SK-N-SH treated with all-trans-retinoic acid at 6 μM for 48 hours (cell line): ENCODE results near the gene TRABD2B.

Experiments used
- ATAC-seq: fragments of 200-7000 bp; cut with Tn5 transposase; 3 replicates; pipeline ENCODE4 v1.9.1; 2020; ENCODE audit warnings: mild to moderate bottlenecking, moderate library complexity
- ARNTL ChIP-seq: fragments of 450-650 bp; formaldehyde crosslinking; IDR thresholded peaks from 2 replicates; pipeline ENCODE4 v1.5.0; 2020; ENCODE audit warnings: low read depth, mild to moderate bottlenecking, moderate library complexity, borderline replicate concordance
- CREB5 ChIP-seq: fragments of 250-450 bp; sonication (Bioruptor Pico); IDR thresholded peaks from 2 replicates; pipeline ENCODE4 v1.5.1; 2020; ENCODE audit warnings: low read depth, mild to moderate bottlenecking, moderate library complexity
- CSDC2 ChIP-seq: fragments of 250-450 bp; sonication (Bioruptor Pico); IDR thresholded peaks from 2 replicates; pipeline ENCODE4 v1.5.0; 2020; ENCODE audit warnings: mild to moderate bottlenecking, moderate library complexity
- ESRRG ChIP-seq: fragments of 250-450 bp; sonication (Bioruptor Pico); IDR thresholded peaks from 2 replicates; pipeline ENCODE4 v1.6.1; 2021; ENCODE audit warnings: mild to moderate bottlenecking
- ISL1 ChIP-seq: fragments of 250-450 bp; sonication (Bioruptor Pico); IDR thresholded peaks from 2 replicates; pipeline ENCODE4 v2.1.2; 2022; ENCODE audit warnings: mild to moderate bottlenecking, moderate library complexity
- OSR1 ChIP-seq: fragments of 250-450 bp; sonication (Bioruptor Pico); IDR thresholded peaks from 2 replicates; pipeline ENCODE4 v1.8.0; 2022; ENCODE audit warnings: moderate library complexity, mild to moderate bottlenecking, inconsistent platforms
- PPARA ChIP-seq: fragments of 250-450 bp; sonication (Bioruptor Pico); IDR thresholded peaks from 2 replicates; pipeline ENCODE4 v1.5.0; 2020; ENCODE audit warnings: mild to moderate bottlenecking, borderline replicate concordance
- RARB ChIP-seq: fragments of 250-450 bp; sonication (Bioruptor Pico); IDR thresholded peaks from 2 replicates; pipeline ENCODE4 v1.8.0; 2021; ENCODE audit warnings: mild to moderate bottlenecking, moderate library complexity
- SNAI2 ChIP-seq: fragments of 250-450 bp; sonication (Bioruptor Pico); IDR thresholded peaks from 2 replicates; pipeline ENCODE4 v1.5.0; 2020; ENCODE audit warnings: mild to moderate bottlenecking, moderate library complexity
- TCF4 ChIP-seq: fragments of 250-450 bp; sonication (Bioruptor Pico); IDR thresholded peaks from 2 replicates; pipeline ENCODE4 v1.8.0; 2021; ENCODE audit warnings: mild to moderate bottlenecking, moderate library complexity, borderline replicate concordance
- TOX ChIP-seq: fragments of 250-450 bp; sonication (Bioruptor Pico); IDR thresholded peaks from 2 replicates; pipeline ENCODE4 v1.8.0; 2021; ENCODE audit warnings: mild to moderate bottlenecking, moderate library complexity, borderline replicate concordance
- TSHZ2 ChIP-seq: fragments of 250-450 bp; sonication (Bioruptor Pico); IDR thresholded peaks from 2 replicates; pipeline ENCODE4 v1.5.0; 2020; ENCODE audit warnings: mild to moderate bottlenecking, moderate library complexity
- ZFP3 ChIP-seq: fragments of 250-450 bp; sonication (Bioruptor Pico); IDR thresholded peaks from 2 replicates; pipeline ENCODE4 v1.5.0; 2020; ENCODE audit warnings: mild to moderate bottlenecking, moderate library complexity
- ZFP30 ChIP-seq: fragments of 450-650 bp; formaldehyde crosslinking; IDR thresholded peaks from 2 replicates; pipeline ENCODE4 v1.5.0; 2022; ENCODE audit warnings: mild to moderate bottlenecking, moderate library complexity
- ZNF565 ChIP-seq: fragments of 450-650 bp; formaldehyde crosslinking; conservative IDR thresholded peaks from 2 replicates; pipeline ENCODE4 v1.5.0; 2020; ENCODE audit warnings: low read depth, mild to moderate bottlenecking, moderate library complexity
- ZNF70 ChIP-seq: fragments of 450-650 bp; formaldehyde crosslinking; IDR thresholded peaks from 2 replicates; pipeline ENCODE4 v1.5.0; 2020; ENCODE audit warnings: mild to moderate bottlenecking, moderate library complexity
- ZNF8 ChIP-seq: fragments of 450-650 bp; formaldehyde crosslinking; IDR thresholded peaks from 2 replicates; pipeline ENCODE4 v1.5.0; 2020; ENCODE audit warnings: mild to moderate bottlenecking, moderate library complexity
- TF ChIP-seq, protein P1 (sequence below): fragments of 250-450 bp; sonication (Bioruptor Pico); IDR thresholded peaks from 2 replicates; pipeline ENCODE4 v1.8.0; 2021; ENCODE audit warnings: low read depth, mild to moderate bottlenecking, moderate library complexity, borderline replicate concordance
- TF ChIP-seq, protein P2 (sequence below): fragments of 250-450 bp; sonication (Bioruptor Pico); IDR thresholded peaks from 2 replicates; pipeline ENCODE4 v1.5.1; 2021; ENCODE audit warnings: mild to moderate bottlenecking, moderate library complexity
- TF ChIP-seq, protein P3 (sequence below): fragments of 250-450 bp; sonication (Bioruptor Pico); IDR thresholded peaks from 2 replicates; pipeline ENCODE4 v1.8.0; 2020; ENCODE audit warnings: mild to moderate bottlenecking, moderate library complexity, borderline replicate concordance

TRABD2B gene

GRCh38 chr1:48005253-48006117, 8.3 kb upstream of the TRABD2B start:
- ATAC-seq, result no peak
- TF ChIP-seq TOX, result no peak
- no peak for TF ChIP-seq TCF4 (CRISPR knock-in tag)
- TF ChIP-seq ISL1 (CRISPR knock-in tag), result no peak
- TF ChIP-seq ARNTL (CRISPR knock-in tag), result no peak
- no peak for TF ChIP-seq SNAI2 (CRISPR knock-in tag)
- no peak for TF ChIP-seq TSHZ2 (CRISPR knock-in tag)
- TF ChIP-seq PPARA (CRISPR knock-in tag), result no peak
- TF ChIP-seq CREB5 (CRISPR knock-in tag), result no peak
- TF ChIP-seq ZNF565 (CRISPR knock-in tag), result no peak
- TF ChIP-seq ZNF8, result no peak
- no peak for TF ChIP-seq ZFP30 (CRISPR knock-in tag)
- TF ChIP-seq RARB (CRISPR knock-in tag), result no peak
- TF ChIP-seq, protein P1, sequence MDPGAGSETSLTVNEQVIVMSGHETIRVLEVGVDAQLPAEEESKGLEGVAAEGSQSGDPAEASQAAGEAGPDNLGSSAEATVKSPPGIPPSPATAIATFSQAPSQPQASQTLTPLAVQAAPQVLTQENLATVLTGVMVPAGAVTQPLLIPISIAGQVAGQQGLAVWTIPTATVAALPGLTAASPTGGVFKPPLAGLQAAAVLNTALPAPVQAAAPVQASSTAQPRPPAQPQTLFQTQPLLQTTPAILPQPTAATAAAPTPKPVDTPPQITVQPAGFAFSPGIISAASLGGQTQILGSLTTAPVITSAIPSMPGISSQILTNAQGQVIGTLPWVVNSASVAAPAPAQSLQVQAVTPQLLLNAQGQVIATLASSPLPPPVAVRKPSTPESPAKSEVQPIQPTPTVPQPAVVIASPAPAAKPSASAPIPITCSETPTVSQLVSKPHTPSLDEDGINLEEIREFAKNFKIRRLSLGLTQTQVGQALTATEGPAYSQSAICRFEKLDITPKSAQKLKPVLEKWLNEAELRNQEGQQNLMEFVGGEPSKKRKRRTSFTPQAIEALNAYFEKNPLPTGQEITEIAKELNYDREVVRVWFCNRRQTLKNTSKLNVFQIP (CRISPR knock-in tag), result no peak
- no peak for TF ChIP-seq ZNF70 (CRISPR knock-in tag)
- TF ChIP-seq, protein P2, sequence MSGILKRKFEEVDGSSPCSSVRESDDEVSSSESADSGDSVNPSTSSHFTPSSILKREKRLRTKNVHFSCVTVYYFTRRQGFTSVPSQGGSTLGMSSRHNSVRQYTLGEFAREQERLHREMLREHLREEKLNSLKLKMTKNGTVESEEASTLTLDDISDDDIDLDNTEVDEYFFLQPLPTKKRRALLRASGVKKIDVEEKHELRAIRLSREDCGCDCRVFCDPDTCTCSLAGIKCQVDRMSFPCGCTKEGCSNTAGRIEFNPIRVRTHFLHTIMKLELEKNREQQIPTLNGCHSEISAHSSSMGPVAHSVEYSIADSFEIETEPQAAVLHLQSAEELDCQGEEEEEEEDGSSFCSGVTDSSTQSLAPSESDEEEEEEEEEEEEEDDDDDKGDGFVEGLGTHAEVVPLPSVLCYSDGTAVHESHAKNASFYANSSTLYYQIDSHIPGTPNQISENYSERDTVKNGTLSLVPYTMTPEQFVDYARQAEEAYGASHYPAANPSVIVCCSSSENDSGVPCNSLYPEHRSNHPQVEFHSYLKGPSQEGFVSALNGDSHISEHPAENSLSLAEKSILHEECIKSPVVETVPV (CRISPR knock-in tag), result no peak
- no peak for TF ChIP-seq OSR1 (CRISPR knock-in tag)

DNA sequence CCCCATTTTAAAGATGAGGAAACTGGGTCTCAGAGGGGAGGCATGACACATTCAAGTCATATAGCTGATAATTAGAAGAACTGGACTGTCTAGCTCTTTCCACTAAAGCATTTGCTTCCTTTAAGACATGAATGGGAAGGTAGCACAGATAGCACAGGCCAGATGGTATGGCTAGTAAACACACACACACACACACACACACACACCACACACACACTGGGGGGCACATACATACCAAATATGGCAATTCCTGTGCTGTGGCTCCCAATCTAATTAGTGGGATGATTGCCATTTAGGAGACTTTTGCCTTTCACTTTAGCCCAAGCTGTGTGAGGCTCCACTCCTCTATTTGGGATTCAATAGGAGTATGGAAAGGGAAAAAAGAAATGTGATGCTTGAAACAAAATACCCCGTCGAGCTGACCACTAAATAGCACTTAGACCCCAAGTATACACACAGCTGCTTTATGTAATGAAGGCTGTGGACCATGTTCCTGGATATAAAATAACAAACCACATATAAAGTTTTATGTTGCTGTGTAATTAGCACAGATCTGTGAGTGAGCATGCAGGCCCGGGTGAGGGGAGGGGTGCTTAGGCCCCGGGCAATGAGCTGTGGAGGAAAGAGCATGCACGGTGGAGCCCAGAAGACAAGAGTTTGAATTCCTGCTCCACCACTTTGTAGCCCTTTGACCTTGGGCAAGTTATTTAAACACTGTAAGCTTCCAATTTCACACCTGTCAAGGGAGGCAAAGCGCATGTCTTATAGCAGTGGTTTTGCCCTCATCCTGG, 6.8 kb upstream of the TRABD2B start:
- peak; percentile 89 for TF ChIP-seq ZNF8
- TF ChIP-seq ZFP3, result no peak
- ATAC-seq, result no peak

DNA sequence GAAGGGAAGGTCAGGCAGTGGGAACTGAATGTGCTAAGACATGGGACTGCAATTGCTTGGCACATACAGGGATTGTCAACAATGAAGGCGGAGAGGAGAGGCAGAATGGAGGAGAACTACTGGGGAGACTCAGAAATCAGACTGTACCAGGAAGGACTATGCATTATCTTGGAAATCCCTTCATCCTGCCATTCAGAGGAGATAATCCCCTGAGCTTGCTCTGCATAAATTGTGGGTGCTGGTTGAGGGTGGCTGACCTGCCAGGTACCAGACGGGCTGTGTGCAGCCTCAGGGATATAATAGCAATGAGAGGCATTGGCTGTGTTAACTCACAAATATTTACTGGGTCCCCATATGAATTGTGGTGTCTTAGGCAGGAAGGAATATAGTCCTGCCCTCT, 5.0 kb upstream of the TRABD2B start:
- no peak for TF ChIP-seq ZNF8
- TF ChIP-seq, protein P2 (CRISPR knock-in tag), result no peak
- no peak for TF ChIP-seq ISL1 (CRISPR knock-in tag)
- no peak for TF ChIP-seq ZFP30 (CRISPR knock-in tag)
- ATAC-seq, result no peak

- ATAC-seq, result no peak
- TF ChIP-seq, protein P3, sequence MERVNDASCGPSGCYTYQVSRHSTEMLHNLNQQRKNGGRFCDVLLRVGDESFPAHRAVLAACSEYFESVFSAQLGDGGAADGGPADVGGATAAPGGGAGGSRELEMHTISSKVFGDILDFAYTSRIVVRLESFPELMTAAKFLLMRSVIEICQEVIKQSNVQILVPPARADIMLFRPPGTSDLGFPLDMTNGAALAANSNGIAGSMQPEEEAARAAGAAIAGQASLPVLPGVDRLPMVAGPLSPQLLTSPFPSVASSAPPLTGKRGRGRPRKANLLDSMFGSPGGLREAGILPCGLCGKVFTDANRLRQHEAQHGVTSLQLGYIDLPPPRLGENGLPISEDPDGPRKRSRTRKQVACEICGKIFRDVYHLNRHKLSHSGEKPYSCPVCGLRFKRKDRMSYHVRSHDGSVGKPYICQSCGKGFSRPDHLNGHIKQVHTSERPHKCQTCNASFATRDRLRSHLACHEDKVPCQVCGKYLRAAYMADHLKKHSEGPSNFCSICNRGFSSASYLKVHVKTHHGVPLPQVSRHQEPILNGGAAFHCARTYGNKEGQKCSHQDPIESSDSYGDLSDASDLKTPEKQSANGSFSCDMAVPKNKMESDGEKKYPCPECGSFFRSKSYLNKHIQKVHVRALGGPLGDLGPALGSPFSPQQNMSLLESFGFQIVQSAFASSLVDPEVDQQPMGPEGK (CRISPR knock-in tag), result no peak
- TF ChIP-seq CREB5 (CRISPR knock-in tag), result no peak
- TF ChIP-seq, protein P2 (CRISPR knock-in tag), result no peak
- no peak for TF ChIP-seq ARNTL (CRISPR knock-in tag)
- TF ChIP-seq ISL1 (CRISPR knock-in tag), result no peak
- no peak for TF ChIP-seq CSDC2 (CRISPR knock-in tag)
- no peak for TF ChIP-seq ZNF8
- TF ChIP-seq ESRRG, result no peak
Measured at GRCh38 chr1:48001696-48002095, 4.5 kb upstream of the TRABD2B start.
